AML-193 (cell line): ENCODE measurements around the gene PRMT6.
A peak's percentile ranks its signal among the peaks of the same experiment; 100 is the strongest.
"Not testable (repeated sequence)": the region's sequence is repeated elsewhere in the genome, so short reads cannot be mapped to it uniquely, and the experiment has no call there.

Experiments used
- DNase-seq, 2 experiments: peaks; one replicate each; lab custom pipeline; 2025; lab: John Stamatoyannopoulos, UW

PRMT6 gene

GRCh38 chr1:107056426-107057196 is at the start of gene PRMT6:
Gene PRMT6 (plus strand): TSS chr1:107056674. CDS start chr1:107056716, 42 bp downstream.
- DNase-seq: peak; percentile 62 to 73

- DNase-seq: no peak
Observed at GRCh38 chr1:107009281-107009680, 47.2 kb upstream of the PRMT6 start.

- no peak for DNase-seq
Observed at GRCh38 chr1:107010582-107010981, 45.9 kb upstream of the PRMT6 start.

- DNase-seq: no peak
Observed at GRCh38 chr1:107016376-107016978, 40.0 kb upstream of the PRMT6 start.

- DNase-seq: no peak
Observed at GRCh38 chr1:107018445-107018844, 38.0 kb upstream of the PRMT6 start.

GRCh38 chr1:107019166-107019565 is 37.3 kb upstream of the PRMT6 start:
- DNase-seq: no peak

GRCh38 chr1:107038874-107039273 is 17.6 kb upstream of the PRMT6 start:
- not testable (repeated sequence) for DNase-seq

GRCh38 chr1:107044310-107045220 is 11.9 kb upstream of the PRMT6 start:
- not testable (repeated sequence) for DNase-seq

- DNase-seq: peak in 1 of 2 experiments; percentile 4
Observed at GRCh38 chr1:107047602-107048001, 8.9 kb upstream of the PRMT6 start.

- peak in 1 of 2 experiments; percentile 0 for DNase-seq
Observed at GRCh38 chr1:107048241-107048640, 8.2 kb upstream of the PRMT6 start.

- DNase-seq: no peak
Observed at GRCh38 chr1:107051266-107051665, 5.2 kb upstream of the PRMT6 start.

GRCh38 chr1:107055919-107056425 is 502 bp upstream of the PRMT6 start:
- DNase-seq: not testable (repeated sequence)

- DNase-seq: peak; percentile 9 to 36
Observed at GRCh38 chr1:107057197-107058133, 991 bp downstream of the PRMT6 start.

GRCh38 chr1:107058245-107059032 is 2.0 kb downstream of the PRMT6 start:
- DNase-seq: peak; percentile 39 to 60

GRCh38 chr1:107061886-107062285 is 5.4 kb downstream of the PRMT6 start:
- no peak for DNase-seq

- no peak for DNase-seq
Observed at GRCh38 chr1:107073493-107073892, 17.0 kb downstream of the PRMT6 start.

- no peak for DNase-seq
Observed at GRCh38 chr1:107076841-107077240, 20.4 kb downstream of the PRMT6 start.

- no peak for DNase-seq
Observed at GRCh38 chr1:107079249-107079648, 22.8 kb downstream of the PRMT6 start.

- DNase-seq: no peak
Observed at GRCh38 chr1:107081102-107081501, 24.6 kb downstream of the PRMT6 start.

- DNase-seq: no peak
Observed at GRCh38 chr1:107091418-107091817, 34.9 kb downstream of the PRMT6 start.
